ENCODE measurements around the gene SLCO1A2.

SLCO1A2 gene

GRCh38 chr12:21265932-21266331 is 68.8 kb downstream of the SLCO1A2 start:
- CTCF ChIA-PET = no interaction called here

DNA sequence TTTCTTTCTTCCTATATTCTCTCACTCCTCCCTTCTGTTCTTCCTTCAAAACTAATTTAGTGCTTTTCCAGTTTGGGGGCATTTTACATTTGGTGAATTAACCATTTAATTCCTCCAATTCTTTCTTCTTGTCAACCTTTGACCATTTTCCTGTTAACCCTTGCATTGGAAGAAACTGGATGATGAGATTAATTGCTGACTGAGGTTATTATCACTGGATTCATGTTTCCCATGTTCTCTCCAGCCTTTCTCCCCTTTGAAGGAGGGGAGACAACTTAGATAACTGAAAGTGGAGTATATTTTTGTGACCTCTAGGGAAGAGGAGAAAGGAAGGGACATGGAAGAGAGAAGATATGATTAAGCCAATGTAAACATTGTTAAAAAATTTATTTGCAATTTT is 70.5 kb downstream of the SLCO1A2 start:
- POLR2A ChIA-PET = no interaction called here
- no peaks in the 10 kb centered on the region for H3K4me1 ChIP-seq (ENCODE audit: control insufficient read depth, insufficient read depth, low read length)
- no peak overlapping the region for H3K27ac ChIP-seq (ENCODE audit: extremely low read depth, low read depth, low read length)
- TF ChIP-seq ZNF391 (tag by site-specific recombination; IDR thresholded peaks at IDR 0.05; ENCODE audit: borderline replicate concordance, low read depth) (no peak), ZNF610 (tag by site-specific recombination; IDR thresholded peaks at IDR 0.05; ENCODE audit: borderline replicate concordance) (no peak), ZNF707 (tag by site-specific recombination; IDR thresholded peaks at IDR 0.05) (no peak), ZFP37 (tag by site-specific recombination; IDR thresholded peaks at IDR 0.05) (no peak), ZNF140 (tag by site-specific recombination; IDR thresholded peaks at IDR 0.05) (no peak), ZNF350 (tag by site-specific recombination; IDR thresholded peaks at IDR 0.05) (no peak), ZNF202 (tag by site-specific recombination; IDR thresholded peaks at IDR 0.05; ENCODE audit: borderline replicate concordance) (no peak), ZSCAN5A (tag by site-specific recombination; IDR thresholded peaks at IDR 0.05) (no peak)
- CTCF ChIA-PET = no interaction called here
- no peak overlapping the region for H3K4me3 ChIP-seq (ENCODE audit: low read depth, low read length)
- no peaks in the 10 kb centered on the region for H3K36me3 ChIP-seq (ENCODE audit: control insufficient read depth in 2 of 2, insufficient read depth in 1 of 2, low read length in 2 of 2)
- no peaks in the 10 kb centered on the region for H3K9me3 ChIP-seq (ENCODE audit: control insufficient read depth, insufficient read depth, low read depth, low read length)

More at GRCh38 chr12:21265932-21266331, 68.8 kb downstream of the SLCO1A2 start:
- Histone ChIP-seq H3K4me3 (ENCODE audit: low read depth, low read length) (no peak overlapping the region), H3K4me1 (ENCODE audit: control insufficient read depth, insufficient read depth, low read length) (no peaks in the 10 kb centered on the region), H3K9me3 (ENCODE audit: control insufficient read depth, insufficient read depth, low read depth, low read length) (no peaks in the 10 kb centered on the region), H3K27ac (ENCODE audit: extremely low read depth, low read depth, low read length) (no peak overlapping the region), H3K36me3 (ENCODE audit: control insufficient read depth in 2 of 2, insufficient read depth in 1 of 2, low read length in 2 of 2) (no peaks in the 10 kb centered on the region)
- POLR2A ChIA-PET = no interaction called here
- TF ChIP-seq, protein P1, sequence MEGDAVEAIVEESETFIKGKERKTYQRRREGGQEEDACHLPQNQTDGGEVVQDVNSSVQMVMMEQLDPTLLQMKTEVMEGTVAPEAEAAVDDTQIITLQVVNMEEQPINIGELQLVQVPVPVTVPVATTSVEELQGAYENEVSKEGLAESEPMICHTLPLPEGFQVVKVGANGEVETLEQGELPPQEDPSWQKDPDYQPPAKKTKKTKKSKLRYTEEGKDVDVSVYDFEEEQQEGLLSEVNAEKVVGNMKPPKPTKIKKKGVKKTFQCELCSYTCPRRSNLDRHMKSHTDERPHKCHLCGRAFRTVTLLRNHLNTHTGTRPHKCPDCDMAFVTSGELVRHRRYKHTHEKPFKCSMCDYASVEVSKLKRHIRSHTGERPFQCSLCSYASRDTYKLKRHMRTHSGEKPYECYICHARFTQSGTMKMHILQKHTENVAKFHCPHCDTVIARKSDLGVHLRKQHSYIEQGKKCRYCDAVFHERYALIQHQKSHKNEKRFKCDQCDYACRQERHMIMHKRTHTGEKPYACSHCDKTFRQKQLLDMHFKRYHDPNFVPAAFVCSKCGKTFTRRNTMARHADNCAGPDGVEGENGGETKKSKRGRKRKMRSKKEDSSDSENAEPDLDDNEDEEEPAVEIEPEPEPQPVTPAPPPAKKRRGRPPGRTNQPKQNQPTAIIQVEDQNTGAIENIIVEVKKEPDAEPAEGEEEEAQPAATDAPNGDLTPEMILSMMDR (tag by site-specific recombination; IDR thresholded peaks at IDR 0.05) = no peak
- no peak for TF ChIP-seq ZNF423 (tag by site-specific recombination; IDR thresholded peaks at IDR 0.05)
- no peak for TF ChIP-seq ZNF660 (tag by site-specific recombination; IDR thresholded peaks at IDR 0.05)
- no peak for TF ChIP-seq ZNF561 (tag by site-specific recombination; IDR thresholded peaks at IDR 0.05; ENCODE audit: borderline replicate concordance)
- no peak for TF ChIP-seq ZNF449 (tag by site-specific recombination; IDR thresholded peaks at IDR 0.05)
- no peak for TF ChIP-seq ZSCAN16 (tag by site-specific recombination; IDR thresholded peaks at IDR 0.05)
- TF ChIP-seq ZNF2 (tag by site-specific recombination; IDR thresholded peaks at IDR 0.05) = no peak
- TF ChIP-seq, protein P2, sequence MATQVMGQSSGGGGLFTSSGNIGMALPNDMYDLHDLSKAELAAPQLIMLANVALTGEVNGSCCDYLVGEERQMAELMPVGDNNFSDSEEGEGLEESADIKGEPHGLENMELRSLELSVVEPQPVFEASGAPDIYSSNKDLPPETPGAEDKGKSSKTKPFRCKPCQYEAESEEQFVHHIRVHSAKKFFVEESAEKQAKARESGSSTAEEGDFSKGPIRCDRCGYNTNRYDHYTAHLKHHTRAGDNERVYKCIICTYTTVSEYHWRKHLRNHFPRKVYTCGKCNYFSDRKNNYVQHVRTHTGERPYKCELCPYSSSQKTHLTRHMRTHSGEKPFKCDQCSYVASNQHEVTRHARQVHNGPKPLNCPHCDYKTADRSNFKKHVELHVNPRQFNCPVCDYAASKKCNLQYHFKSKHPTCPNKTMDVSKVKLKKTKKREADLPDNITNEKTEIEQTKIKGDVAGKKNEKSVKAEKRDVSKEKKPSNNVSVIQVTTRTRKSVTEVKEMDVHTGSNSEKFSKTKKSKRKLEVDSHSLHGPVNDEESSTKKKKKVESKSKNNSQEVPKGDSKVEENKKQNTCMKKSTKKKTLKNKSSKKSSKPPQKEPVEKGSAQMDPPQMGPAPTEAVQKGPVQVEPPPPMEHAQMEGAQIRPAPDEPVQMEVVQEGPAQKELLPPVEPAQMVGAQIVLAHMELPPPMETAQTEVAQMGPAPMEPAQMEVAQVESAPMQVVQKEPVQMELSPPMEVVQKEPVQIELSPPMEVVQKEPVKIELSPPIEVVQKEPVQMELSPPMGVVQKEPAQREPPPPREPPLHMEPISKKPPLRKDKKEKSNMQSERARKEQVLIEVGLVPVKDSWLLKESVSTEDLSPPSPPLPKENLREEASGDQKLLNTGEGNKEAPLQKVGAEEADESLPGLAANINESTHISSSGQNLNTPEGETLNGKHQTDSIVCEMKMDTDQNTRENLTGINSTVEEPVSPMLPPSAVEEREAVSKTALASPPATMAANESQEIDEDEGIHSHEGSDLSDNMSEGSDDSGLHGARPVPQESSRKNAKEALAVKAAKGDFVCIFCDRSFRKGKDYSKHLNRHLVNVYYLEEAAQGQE (tag by site-specific recombination; IDR thresholded peaks at IDR 0.05) = no peak
- no peak for TF ChIP-seq ZNF677 (tag by site-specific recombination; IDR thresholded peaks at IDR 0.05)
- TF ChIP-seq ZNF350 (tag by site-specific recombination; IDR thresholded peaks at IDR 0.05) = no peak
- TF ChIP-seq ZNF501 (tag by site-specific recombination; IDR thresholded peaks at IDR 0.05) = no peak
- TF ChIP-seq ZNF777 (tag by site-specific recombination; IDR thresholded peaks at IDR 0.05; ENCODE audit: borderline replicate concordance) = no peak
- TF ChIP-seq ZNF416 (tag by site-specific recombination; IDR thresholded peaks at IDR 0.05) = no peak
- TF ChIP-seq ZNF169 (tag by site-specific recombination; IDR thresholded peaks at IDR 0.05) = no peak
- TF ChIP-seq ZSCAN30 (tag by site-specific recombination; IDR thresholded peaks at IDR 0.05) = no peak
- no peak for TF ChIP-seq ZFP37 (tag by site-specific recombination; IDR thresholded peaks at IDR 0.05)

All from HEK293 (cell line).